ENCODE data around the gene MUCL3.

DNA sequence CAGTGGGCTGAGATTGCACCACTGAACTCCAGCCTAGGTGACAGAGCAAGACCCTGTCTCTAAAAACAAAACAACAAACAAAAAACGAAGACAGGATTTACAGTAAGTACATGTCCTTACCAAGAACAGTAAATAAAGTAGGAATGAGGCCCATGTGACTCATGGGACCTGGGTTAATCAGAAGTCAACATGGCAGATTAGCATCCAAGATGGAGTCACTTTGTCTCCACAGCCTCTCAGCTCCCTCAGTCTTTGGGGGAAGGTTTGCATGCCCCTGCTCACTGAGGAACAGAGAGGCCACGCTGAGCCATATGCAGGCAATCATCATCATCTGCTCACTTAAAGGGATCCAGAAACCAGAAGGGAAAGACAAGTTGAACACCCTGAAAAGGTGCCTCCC, 61.7 kb downstream of the MUCL3 start:
- TF ChIP-seq, protein P1, sequence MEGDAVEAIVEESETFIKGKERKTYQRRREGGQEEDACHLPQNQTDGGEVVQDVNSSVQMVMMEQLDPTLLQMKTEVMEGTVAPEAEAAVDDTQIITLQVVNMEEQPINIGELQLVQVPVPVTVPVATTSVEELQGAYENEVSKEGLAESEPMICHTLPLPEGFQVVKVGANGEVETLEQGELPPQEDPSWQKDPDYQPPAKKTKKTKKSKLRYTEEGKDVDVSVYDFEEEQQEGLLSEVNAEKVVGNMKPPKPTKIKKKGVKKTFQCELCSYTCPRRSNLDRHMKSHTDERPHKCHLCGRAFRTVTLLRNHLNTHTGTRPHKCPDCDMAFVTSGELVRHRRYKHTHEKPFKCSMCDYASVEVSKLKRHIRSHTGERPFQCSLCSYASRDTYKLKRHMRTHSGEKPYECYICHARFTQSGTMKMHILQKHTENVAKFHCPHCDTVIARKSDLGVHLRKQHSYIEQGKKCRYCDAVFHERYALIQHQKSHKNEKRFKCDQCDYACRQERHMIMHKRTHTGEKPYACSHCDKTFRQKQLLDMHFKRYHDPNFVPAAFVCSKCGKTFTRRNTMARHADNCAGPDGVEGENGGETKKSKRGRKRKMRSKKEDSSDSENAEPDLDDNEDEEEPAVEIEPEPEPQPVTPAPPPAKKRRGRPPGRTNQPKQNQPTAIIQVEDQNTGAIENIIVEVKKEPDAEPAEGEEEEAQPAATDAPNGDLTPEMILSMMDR (IDR thresholded peaks at IDR 0.05; ENCODE audit: insufficient read depth, low read depth, low read length): no peak
- TF ChIP-seq EZH2 (IDR thresholded peaks at IDR 0.05; ENCODE audit: insufficient read depth, low read length): no peak

Data from astrocyte (in vitro differentiated cells and primary cell).